Stimulated activated naive B cell treated with anti-CD40 and anti-IgM and Interleukin-4, amounts not matched to agents 10 μg/mL and 1 μg/mL and 100 μg/mL, for 72 hours (primary cell): Measurements from ENCODE around the gene COPZ1.

Experiments used
- ATAC-seq, 2 donors: fragments of 150-1000 bp; cut with Tn5 transposase; replicated peaks; 2 replicates each; pipeline ENCODE4 v1.10.0; 2021; ENCODE audit warnings: moderate library complexity in 1 of 2
- DNase-seq: peaks from one replicate; pipeline ENCODE4 v3.0.0; 2021
- H3K27ac Mint-ChIP-seq: one replicate; pipeline ENCODE4 v1.8.0; 2022; ENCODE audit warnings: mild to moderate bottlenecking, mixed read lengths
- H3K27me3 Mint-ChIP-seq, 2 donors: one replicate each; pipeline ENCODE4 v1.8.0; 2022; ENCODE audit warnings: mixed read lengths in 2 of 2
- H3K36me3 Mint-ChIP-seq, 2 donors: one replicate each; pipeline ENCODE4 v1.8.0; 2022; ENCODE audit warnings: mixed read lengths in 2 of 2, mild to moderate bottlenecking in 1 of 2
- H3K4me1 Mint-ChIP-seq, 2 donors: one replicate each; pipeline ENCODE4 v1.8.0; 2022; ENCODE audit warnings: mixed read lengths in 2 of 2, mild to moderate bottlenecking in 1 of 2
- H3K4me3 Mint-ChIP-seq, 2 donors: one replicate each; pipeline ENCODE4 v1.8.0; 2022; ENCODE audit warnings: mild to moderate bottlenecking in 2 of 2, mixed read lengths in 2 of 2, moderate library complexity in 1 of 2
- H3K9me3 Mint-ChIP-seq, 2 donors: one replicate each; pipeline ENCODE4 v1.8.0; 2022; ENCODE audit warnings: mixed read lengths in 2 of 2, mild to moderate bottlenecking in 1 of 2

Gene COPZ1

GRCh38 chr12:54286042-54287030 is 38.6 kb upstream of the COPZ1 start:
- Mint-ChIP-seq H3K36me3 (peaks cover 20 to 32% of the 10 kb centered on the region in 2 donors), H3K9me3 (no peaks in the 10 kb centered on the region), H3K4me1 (peaks cover 25 to 61% of the 10 kb centered on the region in 2 donors), H3K27me3 (no peaks in the 10 kb centered on the region), H3K27ac (peak overlapping the region; percentile 80), H3K4me3 (peak overlapping the region in 1 of 2 donors; percentile 18)
- DNase-seq (no peak), ATAC-seq (no peak)

GRCh38 chr12:54287261-54288157 is 37.4 kb upstream of the COPZ1 start:
- no peak overlapping the region for H3K4me3 Mint-ChIP-seq
- peaks cover 20 to 57% of the 10 kb centered on the region in 2 donors for H3K4me1 Mint-ChIP-seq
- ATAC-seq (peak in 1 of 2 donors; percentile 11), DNase-seq (no peak)
- no peaks in the 10 kb centered on the region for H3K27me3 Mint-ChIP-seq
- H3K9me3 Mint-ChIP-seq: no peaks in the 10 kb centered on the region
- peaks cover 20 to 32% of the 10 kb centered on the region in 2 donors for H3K36me3 Mint-ChIP-seq
- H3K27ac Mint-ChIP-seq: peak overlapping the region; percentile 47

- no peaks in the 10 kb centered on the region for H3K9me3 Mint-ChIP-seq
- peaks cover 7 to 33% of the 10 kb centered on the region in 2 donors for H3K4me1 Mint-ChIP-seq
- DNase-seq (no peak), ATAC-seq (no peak)
- no peaks in the 10 kb centered on the region for H3K27me3 Mint-ChIP-seq
- H3K4me3 Mint-ChIP-seq: no peak overlapping the region
- peaks cover 6 to 10% of the 10 kb centered on the region in 2 donors for H3K36me3 Mint-ChIP-seq
- no peak overlapping the region for H3K27ac Mint-ChIP-seq
These were observed 32.6 kb upstream of the COPZ1 start for GRCh38 chr12:54292083-54292930.

DNA sequence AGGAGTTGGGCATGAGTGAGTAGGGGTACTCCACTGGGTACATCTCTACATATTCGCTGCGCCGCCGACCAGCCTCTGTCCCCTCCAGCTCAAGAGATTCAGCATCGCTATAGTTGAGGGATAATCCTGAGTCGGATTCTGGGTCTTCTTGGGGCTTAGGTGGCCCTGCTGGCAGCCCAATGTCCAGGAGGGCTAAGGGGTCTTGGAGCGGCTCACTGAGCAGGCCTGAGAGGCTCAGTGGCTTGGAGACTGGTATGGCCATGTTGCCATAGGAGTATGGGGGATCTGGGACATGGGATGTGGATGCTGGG is 32.0 kb upstream of the COPZ1 start:
- Mint-ChIP-seq H3K4me1 (peaks cover 10 to 33% of the 10 kb centered on the region in 2 donors), H3K36me3 (peaks cover 2 to 4% of the 10 kb centered on the region in 2 donors), H3K27me3 (peaks cover 3% of the 10 kb centered on the region in 2 donors), H3K9me3 (no peaks in the 10 kb centered on the region), H3K4me3 (no peak overlapping the region), H3K27ac (peak overlapping the region; percentile 63)
- DNase-seq (no peak), ATAC-seq (no peak)

DNA sequence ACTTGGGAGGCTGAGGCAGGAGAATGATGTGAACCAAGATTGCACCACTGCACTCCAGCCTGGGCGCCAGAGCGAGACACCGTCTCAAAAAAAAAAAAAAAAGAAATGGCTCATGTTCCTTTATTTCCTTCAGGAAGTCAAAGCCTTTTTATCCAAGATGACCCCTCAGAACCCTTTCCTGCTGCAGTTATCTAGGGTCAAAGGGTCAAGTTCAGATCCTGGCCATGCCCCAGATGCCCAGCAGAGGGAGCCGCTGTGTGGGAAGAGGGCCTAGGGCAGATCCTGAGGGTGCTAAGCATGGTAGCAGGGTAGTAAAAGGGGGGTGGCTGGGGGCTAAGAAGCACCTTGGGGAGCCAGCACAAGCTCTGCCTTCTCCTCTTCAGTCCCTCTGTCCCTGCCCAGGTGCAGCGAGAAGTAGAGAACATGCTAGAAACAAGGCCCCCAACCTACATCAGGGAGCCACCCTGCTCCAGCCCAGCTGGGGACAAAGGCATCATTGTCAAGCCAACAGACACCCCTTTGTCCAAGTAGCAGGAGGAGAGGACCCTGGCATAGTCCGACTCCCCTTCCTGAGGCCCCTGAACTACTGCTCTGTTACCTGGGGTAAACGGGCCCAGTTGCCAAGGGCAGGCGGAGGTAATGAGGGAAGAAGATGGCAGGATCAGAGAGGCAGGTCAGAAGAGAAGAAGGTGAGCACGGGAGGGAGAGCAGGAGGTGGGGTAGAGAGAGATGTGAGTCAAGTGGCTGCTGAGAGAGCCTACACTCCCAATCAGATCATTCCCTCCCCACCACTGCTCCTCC is 30.6 kb upstream of the COPZ1 start:
- peaks cover 11 to 13% of the 10 kb centered on the region in 2 donors for H3K27me3 Mint-ChIP-seq
- no peak overlapping the region for H3K27ac Mint-ChIP-seq
- H3K9me3 Mint-ChIP-seq: no peaks in the 10 kb centered on the region
- peaks cover 11 to 35% of the 10 kb centered on the region in 2 donors for H3K4me1 Mint-ChIP-seq
- no peak overlapping the region for H3K4me3 Mint-ChIP-seq
- DNase-seq: peak; percentile 31
- H3K36me3 Mint-ChIP-seq: peaks cover 0 to 1% of the 10 kb centered on the region in 2 donors
- peak; percentile 52 to 66 for ATAC-seq

DNA sequence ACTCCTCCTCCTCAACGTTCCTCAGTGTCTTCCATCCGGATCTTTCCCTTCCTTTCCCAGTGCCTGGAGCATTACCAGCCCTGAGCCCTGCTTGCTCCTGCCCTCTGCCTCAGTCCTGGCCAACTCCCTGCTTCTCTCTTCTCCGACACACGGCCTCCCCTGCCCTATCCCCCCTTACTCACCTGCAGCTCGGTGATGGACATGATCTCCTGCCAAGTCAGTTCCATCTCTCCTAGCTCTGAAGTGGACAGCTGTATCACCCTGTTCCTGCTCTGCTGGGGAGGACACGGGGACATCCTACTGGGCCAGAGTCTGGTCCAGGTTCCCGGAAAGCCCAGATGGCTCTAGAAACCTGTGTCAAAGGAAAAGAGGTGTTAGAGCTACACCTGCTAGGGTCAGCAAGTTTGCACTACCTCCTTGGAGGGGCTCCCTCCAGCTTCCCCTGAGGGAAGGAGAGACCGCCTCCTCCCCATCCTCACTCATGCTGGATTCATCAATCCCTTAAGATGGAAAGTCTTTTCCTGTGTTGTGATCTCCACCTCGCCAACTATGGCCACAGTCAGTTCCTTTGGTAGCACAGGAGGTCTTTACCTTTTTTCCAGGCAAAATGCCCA is 29.9 kb upstream of the COPZ1 start:
- DNase-seq (no peak), ATAC-seq (no peak)
- Mint-ChIP-seq H3K36me3 (no peaks in the 10 kb centered on the region), H3K27ac (no peak overlapping the region), H3K27me3 (peaks cover 18 to 20% of the 10 kb centered on the region in 2 donors), H3K4me3 (no peak overlapping the region), H3K4me1 (peaks cover 13 to 36% of the 10 kb centered on the region in 2 donors), H3K9me3 (no peaks in the 10 kb centered on the region)

DNA sequence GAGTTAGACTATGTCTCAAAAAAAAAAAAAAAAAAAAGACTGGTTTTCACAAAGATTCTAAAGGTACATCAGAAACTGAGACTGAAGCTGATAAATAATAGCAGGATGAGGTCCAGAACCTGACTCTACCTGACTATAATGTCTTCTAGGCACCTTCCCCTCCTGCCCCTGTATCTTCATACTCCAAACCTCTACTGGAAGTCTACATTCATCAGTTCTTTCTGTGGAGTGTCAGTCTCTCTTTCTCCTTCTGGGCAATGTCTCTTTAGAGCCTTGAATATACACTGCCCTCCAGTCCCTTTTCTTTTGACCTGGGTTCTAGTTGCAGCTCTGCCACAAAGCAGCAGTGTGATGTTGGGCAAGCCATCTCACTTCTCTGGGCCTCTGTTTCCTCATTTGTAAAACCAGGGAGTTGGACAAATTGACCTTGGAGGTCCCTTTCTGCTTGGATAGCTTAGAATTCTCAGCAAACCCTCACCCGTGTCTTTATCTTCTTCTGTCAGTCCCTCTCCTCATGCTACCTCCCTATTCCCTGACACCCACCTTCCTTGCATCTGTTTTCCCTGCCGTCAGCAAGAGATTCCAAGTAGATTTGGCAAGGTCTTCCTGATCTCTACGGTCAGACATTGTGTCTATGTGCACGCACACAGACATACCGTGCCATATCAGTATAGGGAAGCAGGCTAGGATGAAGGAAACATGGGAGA is 28.4 kb upstream of the COPZ1 start:
- peaks cover 26 to 35% of the 10 kb centered on the region in 2 donors for H3K27me3 Mint-ChIP-seq
- H3K27ac Mint-ChIP-seq: no peak overlapping the region
- ATAC-seq (no peak), DNase-seq (no peak)
- H3K4me3 Mint-ChIP-seq: no peak overlapping the region
- no peaks in the 10 kb centered on the region for H3K9me3 Mint-ChIP-seq
- no peaks in the 10 kb centered on the region for H3K36me3 Mint-ChIP-seq
- H3K4me1 Mint-ChIP-seq: peaks cover 23 to 51% of the 10 kb centered on the region in 2 donors

GRCh38 chr12:54298904-54299303 is 26.0 kb upstream of the COPZ1 start:
- ATAC-seq: no peak
- Mint-ChIP-seq H3K36me3 (no peaks in the 10 kb centered on the region), H3K27me3 (peaks cover 36 to 51% of the 10 kb centered on the region in 2 donors), H3K9me3 (no peaks in the 10 kb centered on the region), H3K27ac (no peak overlapping the region), H3K4me3 (no peak overlapping the region), H3K4me1 (peaks cover 27 to 69% of the 10 kb centered on the region in 2 donors)
- DNase-seq: no peak

GRCh38 chr12:54299515-54300224 is 25.3 kb upstream of the COPZ1 start:
- Mint-ChIP-seq H3K4me1 (peaks cover 35 to 74% of the 10 kb centered on the region in 2 donors), H3K27me3 (peaks cover 36 to 51% of the 10 kb centered on the region in 2 donors), H3K27ac (no peak overlapping the region), H3K36me3 (no peaks in the 10 kb centered on the region), H3K9me3 (no peaks in the 10 kb centered on the region), H3K4me3 (no peak overlapping the region)
- ATAC-seq (no peak), DNase-seq (no peak)

- ATAC-seq: no peak
- Mint-ChIP-seq H3K4me1 (peaks cover 36 to 75% of the 10 kb centered on the region in 2 donors), H3K27me3 (peaks cover 36 to 51% of the 10 kb centered on the region in 2 donors), H3K36me3 (no peaks in the 10 kb centered on the region), H3K27ac (peak overlapping the region; percentile 4), H3K4me3 (peak overlapping the region in 1 of 2 donors; percentile 76), H3K9me3 (no peaks in the 10 kb centered on the region)
- no peak for DNase-seq
These were observed 24.7 kb upstream of the COPZ1 start for GRCh38 chr12:54300225-54300731.

DNA sequence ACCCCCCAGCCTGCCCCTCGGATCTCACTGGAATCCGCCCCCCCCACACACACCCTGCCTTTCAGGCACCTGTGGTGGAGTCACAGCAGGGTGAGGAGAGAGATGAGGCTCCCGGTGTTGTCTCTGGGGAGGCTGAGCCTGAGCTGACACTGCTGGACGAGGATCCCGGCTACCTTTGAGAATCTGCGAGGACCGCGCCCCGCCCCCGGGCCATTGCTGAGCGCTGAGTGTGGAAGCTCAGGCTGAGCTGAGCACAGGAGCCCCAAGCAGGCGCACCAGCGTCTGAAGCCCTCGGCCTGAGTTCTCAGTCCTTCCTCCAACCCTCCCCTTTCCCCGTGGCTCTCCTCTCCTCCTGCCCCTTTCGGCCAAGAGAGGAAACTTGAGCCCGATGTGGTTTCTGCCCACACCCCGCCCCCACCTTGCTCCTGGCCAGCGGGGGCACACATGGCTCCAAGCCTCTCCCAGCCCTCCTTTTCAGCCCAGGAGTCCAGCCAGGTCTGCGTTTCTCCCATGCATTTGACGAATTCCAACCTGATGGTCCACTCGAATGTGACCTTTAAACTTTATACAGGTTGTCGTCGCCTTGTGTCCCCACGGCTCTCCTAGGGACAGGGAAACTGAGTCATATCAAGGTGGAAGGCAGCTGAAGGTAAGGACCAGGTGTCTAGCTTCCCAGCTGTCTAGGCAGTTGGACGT is 24.1 kb upstream of the COPZ1 start, which contains the start of gene NFE2:
NFE2 (minus strand) TSS at position 284 of the 696 bp plus-strand sequence. CDS start 5,767 bp downstream, outside the sequence.
- no peaks in the 10 kb centered on the region for H3K36me3 Mint-ChIP-seq
- peak; percentile 59 to 63 for ATAC-seq
- H3K27me3 Mint-ChIP-seq: peaks cover 36 to 51% of the 10 kb centered on the region in 2 donors
- H3K27ac Mint-ChIP-seq: peak within 1 kb of the TSS; percentile 4
- H3K4me3 Mint-ChIP-seq: peak within 1 kb of the TSS; percentile 57 to 76
- no peak for DNase-seq
- no peaks in the 10 kb centered on the region for H3K9me3 Mint-ChIP-seq
- H3K4me1 Mint-ChIP-seq: peaks cover 36 to 77% of the 10 kb centered on the region in 2 donors
